Stimulated activated CD4-positive, alpha-beta T cell treated with anti-CD3 and anti-CD28 coated beads, Interleukin-15, amount 100 ng/mL, for 1 hour (primary cell): ENCODE data around the gene NEMP1.

ENCODE experiments used
- DNase-seq, 2 donors: peaks; one replicate each; pipeline ENCODE4 v3.0.0-alpha.2; 2020; ENCODE audit warnings: low read depth in 1 of 2, low spot score in 1 of 2

The NEMP1 gene

DNA sequence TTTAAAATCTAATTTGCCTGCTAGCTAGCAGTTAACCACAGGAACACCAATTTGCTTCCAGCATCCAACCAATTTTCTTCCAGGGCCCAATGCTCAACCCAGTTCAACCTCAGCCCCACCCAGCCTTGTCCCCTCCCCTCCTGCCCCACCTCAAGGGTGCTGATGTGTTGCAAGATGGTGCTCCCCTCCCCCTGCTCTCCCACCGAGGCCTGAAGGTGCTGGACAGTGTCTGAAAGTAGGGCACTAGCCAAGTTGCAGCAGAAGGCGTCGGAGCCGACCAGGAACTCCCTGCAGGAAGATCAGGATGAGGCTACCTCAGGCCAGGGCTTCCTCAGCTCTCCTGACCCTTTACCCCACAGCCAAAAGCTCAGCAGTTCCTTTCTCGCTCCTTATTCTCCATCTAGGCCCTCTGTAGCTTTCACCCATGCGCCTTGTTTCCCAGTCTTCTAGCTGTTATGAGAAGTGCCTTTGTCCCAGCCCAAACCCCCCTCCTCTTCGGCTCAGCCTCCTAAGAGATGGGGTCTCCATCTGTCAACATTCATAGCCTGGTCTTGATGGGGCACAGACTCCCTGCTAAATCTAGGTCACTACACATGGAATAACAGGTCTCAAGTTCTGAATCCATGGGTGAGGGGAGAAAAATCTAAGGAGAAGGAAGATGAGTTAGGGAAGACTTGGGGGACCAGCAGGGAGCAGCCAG, 29.0 kb upstream of the NEMP1 start:
- DNase-seq = no peak

DNA sequence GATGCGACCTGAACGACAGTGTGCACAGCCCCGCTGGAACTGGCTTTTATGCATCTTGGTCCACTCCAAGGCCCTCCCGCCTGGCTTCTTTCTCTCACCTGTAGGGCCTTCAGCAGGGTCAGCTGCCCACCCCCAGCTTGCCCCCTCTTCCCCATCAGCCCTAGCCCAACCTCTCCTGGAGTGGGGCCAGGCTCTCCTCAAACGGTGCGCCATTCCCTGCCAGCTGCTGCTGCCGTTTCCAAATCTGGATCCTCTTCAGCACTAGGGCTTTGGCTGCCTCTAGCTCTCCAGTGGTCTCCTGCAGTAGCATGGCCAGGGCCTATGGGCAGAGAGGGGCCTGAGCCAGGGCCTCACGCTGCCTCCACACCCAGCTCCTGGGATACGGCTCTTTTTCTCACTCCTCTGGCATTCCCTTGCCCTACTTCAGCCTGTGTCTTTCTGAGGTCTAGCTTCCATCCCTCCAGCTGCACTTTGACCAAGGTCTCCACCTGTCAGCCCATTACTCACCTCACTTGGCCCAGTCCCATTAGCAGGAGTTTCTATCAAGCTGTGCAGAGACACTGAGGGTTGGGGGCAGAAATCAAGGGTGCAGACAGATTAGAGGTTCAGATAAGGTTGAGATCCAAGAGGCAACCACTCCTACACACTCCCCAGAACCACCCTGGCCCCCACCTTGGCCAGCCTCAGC, 27.6 kb upstream of the NEMP1 start:
- DNase-seq = no peak

DNA sequence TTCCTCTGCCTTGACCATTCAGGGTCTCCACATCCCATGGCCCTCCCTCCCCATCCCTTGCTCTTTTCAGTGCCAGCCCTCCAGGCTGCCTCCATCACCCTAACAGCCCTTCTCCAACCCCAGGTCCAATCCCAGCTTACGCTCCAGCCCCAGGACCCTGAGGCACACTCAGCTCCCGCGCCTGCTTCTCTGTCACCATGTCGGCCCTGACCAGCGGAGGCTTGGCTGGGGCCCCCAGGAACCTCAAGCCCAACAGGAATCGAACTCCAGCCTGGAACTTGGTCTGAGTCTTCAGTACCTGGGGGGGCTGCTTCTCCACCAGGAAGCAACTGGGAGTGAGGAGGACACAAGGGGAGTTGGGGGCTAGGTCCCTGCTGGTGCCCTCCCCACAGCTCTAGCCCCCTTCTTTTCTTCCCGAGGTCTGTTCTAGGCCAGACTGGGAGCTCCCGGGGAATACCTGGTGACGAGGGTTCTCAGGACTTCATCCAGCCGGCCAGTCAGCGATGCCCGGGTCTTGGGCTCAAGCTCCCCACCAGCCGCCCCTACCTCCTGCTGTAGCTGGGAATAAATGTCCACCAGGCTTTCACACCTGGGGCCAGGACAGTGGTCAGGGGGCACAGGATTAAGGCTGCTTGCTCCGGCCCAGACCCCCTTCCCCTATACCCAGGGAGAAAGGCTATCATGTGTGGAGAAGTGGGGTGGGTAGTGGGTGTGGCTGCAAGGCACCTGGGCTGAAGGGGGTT, 26.6 kb upstream of the NEMP1 start:
- no peak for DNase-seq

DNA sequence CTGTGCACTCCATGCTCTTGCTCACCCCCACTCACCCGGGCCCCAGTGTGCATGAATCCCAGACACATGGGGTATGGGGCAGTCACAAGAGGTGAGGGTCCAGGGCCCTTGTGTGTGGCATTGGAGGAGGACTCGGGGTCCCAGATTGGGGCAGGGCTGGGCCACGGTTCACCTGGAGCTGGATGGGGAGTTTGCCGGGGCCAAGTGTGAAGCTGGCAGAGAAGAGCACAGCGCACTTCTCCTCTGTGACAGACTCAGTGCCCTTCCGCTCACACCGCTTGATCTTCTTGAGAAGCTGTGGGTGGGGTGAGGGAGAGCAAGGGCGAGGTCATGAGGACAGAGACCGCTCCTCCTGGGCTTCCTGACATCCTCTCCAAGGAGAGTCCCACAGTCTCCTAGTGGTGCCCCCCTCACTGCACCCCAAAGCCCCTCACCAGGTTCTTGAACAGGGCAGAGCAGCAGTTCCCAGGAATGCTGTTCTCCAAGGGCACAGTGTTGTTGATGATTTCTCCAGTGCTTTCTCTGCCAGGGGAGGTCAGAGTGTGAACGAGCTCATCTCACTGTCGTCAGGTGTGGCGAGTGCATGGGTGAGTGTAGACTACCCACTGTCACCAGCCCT, 25.8 kb upstream of the NEMP1 start:
- DNase-seq = no peak

DNA sequence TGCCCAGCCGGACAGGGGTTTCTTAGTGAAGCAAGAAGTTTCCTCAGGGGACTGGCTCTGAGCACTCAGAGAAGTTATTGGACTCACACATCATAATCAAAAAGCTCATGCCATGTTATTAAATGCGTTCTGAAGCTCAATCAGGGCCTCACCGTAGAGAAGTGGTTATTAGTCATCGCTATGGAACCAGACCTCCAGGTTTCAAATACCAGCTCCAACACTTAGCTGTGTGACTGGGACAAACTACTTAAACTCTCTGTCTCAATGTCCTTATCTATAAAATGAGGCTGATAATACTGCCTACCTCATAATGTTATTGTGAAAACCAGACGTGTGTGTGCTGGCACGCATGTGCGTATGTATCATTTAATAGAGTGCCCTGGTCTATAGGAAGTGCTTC, 25.3 kb upstream of the NEMP1 start:
- DNase-seq = no peak

DNA sequence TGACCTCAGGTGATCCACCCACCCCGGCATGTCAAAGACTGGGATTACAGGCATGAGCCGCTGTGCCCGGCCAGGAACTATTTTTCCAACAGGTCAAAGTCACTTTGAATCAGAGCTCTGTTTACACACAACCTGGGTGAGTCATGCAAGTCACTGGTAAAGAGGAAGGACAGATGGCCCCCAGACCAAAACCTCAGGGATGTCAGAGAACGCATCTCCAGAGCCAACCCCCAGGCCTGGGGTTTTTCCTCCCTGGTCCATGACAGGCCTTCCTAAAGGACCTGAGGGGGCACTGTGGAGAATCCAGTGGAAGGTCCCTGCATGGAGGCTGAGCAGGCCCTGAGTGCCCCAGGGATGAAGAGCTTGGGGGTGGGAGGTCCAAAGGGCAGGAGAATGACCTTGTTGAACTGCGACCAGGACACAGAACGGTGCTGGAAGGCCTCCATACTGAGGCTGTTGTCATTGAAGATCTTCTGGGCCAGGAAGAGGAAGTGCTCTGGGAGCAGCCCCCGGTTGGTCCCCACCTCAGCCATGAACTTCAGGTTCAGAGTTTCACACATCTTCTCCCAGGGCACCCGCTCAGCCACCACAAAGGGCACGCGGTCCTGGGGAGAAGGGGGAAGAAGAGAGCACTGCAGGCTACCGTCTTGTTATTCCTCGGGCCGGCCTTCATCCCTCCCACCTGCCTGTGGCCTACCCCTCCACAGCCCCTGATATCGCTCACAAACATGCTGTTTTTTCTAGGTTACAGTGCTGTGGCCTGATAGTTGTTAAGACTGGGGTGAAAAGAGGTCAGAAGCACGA, 23.5 kb upstream of the NEMP1 start:
- DNase-seq = no peak

DNA sequence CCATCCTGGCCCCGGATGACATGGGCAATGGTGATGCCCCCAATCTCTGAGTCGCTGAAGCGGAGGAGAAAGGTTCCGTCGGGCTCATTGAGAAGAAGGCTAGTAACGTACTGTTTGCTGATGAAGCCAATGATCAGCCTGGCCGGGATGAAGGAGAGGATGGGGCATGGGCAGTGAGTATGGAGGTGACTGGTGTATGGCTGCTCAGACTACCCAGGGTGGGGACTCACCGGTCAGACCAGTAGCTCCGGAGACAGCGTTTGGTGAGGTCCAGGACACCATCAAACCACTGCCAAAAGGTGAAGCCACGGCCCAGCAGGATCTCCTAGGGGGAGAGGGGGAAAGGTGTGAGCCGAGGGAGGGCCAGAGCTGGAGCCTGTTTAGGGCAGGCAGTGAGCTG, 21.2 kb upstream of the NEMP1 start:
- no peak for DNase-seq

DNA sequence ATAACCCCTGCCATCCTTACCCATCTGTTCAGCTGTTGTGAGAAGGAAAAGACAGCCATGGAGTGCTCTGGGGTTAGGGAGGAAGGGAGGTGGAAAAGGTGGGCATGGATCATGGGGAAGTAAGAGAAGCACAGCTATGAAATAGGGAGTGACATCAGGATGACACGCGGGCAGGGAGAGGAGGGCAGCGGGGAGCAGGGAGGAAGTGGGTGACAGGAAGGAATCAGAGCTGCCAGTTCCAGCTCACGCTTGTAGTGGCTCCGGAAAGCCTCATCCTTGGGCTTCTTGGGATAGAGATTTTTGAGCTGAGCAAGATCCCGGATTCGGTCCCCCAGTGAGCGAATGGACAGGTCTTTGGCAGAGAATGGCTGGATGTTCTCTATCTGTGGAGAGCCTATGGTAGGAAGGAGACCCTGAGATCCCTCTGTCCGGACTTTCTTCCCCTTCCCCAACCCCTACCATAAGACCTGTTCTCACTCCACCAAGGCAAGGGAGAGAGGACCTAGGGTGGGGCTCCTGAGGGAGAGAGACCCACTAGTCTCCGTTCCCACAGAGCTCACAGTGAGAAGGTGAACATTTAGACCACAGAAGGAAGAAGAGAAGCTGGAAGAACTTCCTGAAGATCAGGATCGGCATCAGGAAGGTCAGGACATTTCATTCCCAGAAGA, 20.6 kb upstream of the NEMP1 start:
- no peak for DNase-seq

DNA sequence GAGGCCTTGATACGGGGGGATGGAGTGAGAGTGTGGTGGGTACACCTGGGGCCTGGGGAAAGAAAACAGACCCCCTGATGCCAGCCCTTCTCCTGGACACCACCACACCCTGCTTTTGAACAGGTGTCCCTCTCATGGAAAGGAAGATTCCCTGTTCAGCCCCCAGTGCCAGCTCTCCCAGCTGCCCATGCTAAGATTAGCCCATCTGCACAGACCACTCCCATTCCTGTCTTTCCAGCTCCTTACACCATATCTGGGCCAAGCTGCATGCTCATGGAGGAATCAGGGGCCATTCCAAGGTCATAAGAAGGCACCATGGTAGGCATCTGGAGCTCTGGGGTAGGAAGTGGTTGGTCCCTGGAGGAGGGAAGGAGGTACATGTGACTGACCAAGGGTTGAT, 20.0 kb upstream of the NEMP1 start:
- no peak for DNase-seq

DNA sequence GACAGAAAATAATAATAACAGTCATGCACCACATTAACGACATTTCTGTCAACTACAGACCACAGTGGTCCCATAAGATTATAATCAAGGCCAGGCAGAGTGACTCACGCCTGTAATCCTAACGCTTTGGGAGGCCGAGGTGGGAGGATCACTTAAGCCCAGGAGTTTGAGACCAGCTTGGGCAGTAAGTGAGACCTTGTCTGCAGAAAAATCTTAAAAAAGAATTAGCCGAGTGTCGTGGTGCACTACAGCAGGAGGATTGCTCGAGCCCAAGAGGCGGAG, 18.9 kb upstream of the NEMP1 start:
- DNase-seq = no peak

DNA sequence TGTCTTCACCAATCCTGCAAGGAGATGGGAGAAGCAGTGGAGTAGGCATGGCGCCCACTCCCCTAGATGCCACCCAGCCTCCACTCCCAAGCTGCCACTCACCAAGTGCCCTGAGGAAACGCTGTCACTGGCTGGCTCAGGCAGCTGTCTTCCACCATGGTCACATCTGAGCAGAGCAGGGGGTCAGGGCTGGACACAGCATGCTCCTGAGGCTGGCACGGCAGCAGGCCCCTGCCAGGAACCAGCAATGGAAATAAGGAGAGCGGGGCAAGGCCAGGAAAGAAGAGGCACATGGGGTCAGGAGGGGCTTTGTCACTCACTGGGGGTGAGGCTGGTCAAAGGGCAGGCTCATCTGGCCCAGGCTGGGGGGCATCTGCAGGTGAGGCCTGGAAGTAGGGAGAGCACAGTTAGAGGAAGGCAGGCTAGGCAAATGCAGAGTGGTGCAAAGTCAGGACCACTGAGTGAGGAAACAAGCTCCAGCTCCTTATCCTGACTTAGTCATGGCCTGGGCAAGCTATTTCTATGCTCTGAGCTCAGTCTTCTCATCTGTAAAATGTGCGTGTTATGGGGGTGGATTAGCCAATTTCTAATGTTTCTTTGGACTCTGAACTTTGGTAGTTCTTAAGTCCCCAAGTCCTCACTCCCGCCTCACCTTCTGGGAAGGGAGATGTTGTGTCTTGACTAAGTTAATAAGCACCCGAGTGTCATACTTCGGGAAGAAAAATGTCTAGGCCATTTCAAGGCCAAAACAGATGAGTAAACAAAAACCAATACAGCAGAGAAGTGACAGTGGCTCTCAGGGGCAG, 18.4 kb upstream of the NEMP1 start:
- DNase-seq = no peak

DNA sequence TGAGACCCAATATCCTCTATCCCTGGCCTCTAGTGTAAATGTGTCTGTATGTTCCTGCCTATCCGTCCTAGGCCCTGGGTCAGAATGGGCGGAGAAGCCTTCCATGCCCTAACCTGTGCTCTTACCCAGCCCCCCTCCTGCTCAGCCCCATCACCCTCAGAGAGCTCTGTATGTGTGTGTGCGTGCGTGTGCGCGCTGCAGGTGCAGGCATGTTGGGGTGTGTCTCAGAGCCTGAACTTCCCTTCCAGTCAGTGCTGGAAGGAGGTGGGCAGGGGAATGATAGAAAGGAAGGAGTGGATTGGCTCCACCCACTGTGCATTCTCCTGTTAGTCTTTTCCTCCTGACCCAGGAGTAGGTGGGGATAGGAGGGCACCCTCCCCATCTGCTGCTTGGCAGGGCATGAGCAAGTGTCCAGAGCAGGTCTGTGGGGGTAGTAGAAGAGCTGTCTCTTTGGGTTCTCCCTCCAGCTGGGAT, 17.5 kb upstream of the NEMP1 start:
- no peak for DNase-seq

DNA sequence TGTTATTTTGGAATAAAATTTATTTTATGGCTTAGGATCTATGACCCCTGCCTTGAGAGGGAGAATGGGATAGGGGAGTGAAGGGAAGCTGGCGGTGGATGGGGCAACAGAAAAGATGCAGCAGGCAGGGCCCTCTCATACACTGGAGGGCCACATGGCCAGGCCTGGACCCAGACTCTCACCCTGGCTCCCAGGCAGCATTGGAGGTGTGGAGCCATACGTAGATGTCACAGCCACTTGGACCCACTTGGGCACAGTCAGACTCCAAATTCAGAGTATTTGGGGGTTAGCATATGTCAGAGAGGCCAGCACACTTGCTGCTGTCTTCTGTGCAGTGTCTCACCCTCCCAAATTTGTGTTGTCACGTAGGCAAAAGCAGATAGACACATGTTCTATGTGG, 16.8 kb upstream of the NEMP1 start:
- DNase-seq = no peak

DNA sequence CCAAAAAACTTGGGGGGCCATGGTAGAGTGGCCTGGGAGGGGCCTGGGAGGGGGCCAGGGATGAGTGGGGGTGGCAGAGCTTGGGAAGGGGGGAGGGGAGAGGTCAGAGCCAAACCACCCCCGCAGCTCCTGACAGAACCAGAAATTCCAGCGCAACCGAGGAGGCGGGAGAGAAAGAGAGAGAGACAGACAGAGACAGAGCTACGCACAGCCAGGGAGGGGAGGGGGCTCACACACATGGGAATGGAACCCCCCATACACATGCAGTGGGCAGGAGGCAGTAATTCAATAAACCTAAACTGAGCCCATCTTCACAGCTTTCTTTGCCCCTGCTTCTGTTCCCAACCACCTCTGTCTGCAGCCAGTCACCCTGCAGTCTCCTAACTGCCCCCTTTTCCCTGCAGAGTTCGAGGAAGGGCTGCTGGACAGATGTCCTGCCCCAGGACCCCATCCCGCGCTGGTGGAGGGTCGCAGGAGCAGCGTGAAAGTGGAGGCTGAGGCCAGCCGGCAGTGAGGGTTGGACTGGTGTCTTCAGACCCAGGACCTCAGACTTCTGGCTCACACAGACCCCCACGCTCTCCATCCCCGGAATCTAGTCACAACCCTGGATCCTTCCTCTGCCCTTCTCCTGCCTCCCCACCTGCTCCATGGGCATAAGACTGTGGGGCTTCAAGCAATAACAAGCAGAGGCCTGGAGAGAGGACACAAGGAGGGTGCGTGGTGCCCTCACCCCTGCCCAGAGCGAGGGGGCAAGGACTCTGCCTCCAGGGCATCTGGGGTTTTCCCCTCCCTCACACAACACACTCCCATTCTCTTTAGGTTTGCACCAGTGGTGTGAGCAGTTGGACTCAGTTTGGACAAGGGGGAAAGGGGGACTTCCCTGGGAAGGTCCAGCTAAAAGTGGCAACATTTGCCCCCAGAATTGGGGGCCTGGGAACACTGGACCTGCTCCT, 15.9 kb upstream of the NEMP1 start:
- DNase-seq = no peak

DNA sequence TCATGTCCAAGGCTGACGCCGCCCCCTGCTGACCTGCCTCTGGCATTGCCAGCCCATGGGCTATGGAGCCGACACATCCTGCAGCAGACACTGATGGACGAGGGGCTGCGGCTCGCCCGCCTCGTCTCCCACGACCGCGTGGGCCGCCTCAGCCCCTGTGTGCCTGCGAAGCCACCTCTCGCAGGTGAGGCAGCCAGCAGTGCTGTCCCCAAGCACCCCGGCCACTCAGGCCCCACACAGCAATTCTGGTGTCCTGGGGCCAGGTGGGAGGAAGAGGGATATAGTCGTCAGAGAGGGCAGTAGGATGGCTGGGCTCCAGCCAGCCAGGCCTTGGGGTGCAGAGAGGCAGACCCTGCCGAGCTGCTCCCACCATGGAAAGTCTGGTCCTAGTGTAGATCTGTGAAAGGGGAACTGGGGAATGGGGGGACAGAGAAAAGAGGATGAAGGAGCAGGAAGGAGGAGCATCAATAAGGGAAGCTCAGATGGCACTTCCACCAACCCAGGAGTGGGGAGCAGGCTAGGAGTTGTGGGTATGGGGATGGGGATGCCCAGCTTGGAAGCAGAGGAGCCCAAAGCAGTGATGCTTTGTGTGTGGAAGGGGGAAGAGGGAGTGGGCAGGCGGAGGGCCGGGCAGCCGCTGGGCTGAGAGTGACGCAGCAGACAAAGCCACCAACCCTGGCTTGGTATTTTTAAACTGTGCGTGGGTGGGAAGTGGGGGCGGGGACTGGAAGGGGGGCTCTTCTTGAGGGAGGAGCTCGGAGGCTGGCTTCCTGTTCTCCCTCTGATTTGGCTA, 15.0 kb upstream of the NEMP1 start:
- peak in 1 of 2 donors; percentile 69 for DNase-seq

DNA sequence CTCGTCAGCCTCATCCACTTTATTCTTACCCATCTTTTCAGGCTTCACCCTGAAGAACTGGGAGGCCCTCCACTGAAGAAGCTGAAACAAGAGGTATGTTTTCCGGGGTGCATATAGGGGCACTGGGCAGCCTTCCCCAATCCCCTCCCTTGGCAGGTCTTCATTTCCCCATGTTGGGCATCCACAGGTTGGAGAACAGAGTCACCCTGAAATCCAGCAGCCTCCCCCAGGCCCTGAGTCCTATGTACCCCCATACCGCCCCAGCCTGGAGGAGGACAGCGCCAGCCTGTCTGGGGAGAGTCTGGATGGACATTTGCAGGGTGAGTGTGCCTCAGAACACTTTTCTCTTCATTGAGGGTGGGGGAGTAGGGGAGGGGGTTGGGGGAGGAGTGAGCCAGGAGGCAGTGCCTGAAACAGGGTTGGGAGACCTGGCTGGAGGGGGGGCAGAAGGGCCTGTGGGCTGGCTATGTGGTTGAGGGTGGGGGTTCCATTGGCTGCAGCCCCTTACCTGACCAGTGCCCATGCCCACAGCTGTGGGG, 14.4 kb upstream of the NEMP1 start:
- DNase-seq = no peak

DNA sequence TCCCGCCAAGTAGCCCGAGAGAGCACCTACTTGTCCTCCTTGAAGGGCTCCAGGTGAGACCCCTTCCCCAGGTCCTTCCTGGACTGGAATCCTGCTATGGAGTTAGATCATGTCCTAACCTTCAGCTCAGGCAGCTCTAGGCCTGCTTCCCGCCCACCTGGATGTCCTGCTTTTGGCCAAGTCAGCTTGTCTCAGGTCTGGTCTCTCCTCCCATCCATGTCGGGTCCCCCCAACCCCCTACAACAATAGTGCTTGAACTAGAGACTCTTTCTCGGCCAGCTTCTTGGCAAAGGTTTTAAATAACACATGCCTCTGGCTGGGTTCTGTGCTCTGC, 13.9 kb upstream of the NEMP1 start:
- DNase-seq = no peak
